OCI-LY3 (cell line): Measurements from ENCODE around the gene TRIM2.

Experiments
- CTCF ChIP-seq: fragments of 200-600, 300-600 bp; sonication (generic); IDR thresholded peaks from 2 replicates; pipeline ENCODE4 v1.5.1; 2014; ENCODE audit warnings: antibody characterized with exemption, low read length, low read depth
- EZH2phosphoT487 ChIP-seq: fragments of 200-600 bp; shearing (Covaris generic); IDR thresholded peaks from 2 replicates; pipeline ENCODE4 v1.6.1; 2018; ENCODE audit warnings: antibody characterized with exemption, mixed run types, low read depth

DNA sequence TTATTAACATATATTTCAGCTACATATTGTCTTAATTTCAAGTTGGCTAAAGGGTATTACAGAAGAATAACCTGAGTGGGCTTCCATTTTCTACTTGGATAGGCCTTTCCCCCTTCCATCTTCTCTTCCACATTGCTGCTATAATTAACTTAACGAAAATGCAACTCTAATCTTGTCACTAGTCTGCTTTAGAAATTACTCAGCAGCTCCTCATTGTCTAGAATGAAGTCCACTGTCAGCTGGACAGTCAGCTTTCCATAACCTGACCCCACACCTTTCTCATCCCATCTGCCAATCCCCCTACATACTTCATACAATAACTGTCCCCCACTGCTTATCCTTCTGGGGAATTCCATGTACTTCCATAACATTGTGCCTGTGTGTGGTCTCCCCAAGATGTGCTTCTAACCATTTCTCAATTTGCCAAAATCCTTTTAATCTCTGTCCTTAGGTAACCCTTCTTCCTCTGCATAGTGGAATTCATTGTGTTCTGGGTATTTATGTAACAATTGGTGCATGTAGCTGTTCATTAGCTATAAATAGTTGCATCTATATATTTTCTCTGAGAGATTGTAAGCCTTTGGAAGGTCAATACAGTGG, 145.1 kb downstream of the TRIM2 start:
- TF ChIP-seq CTCF (no peak), EZH2phosphoT487 (no peak)
